D721Med (cell line): ENCODE results near the gene PRR11.

Experiments used
- DNase-seq: peaks from one replicate; pipeline ENCODE4 v3.0.0; 2011; ENCODE audit warnings: low spot score; ENCODE audit not compliant: insufficient read length
- FAIRE-seq: peaks from 2 replicates; lab custom pipeline; 2011; peaks lifted over from hg19 to GRCh38; lab: Jason Lieb, UNC
- TF ChIP-seq, protein P1 (sequence below): IDR thresholded peaks from 2 replicates; pipeline ENCODE4 v1.5.1; 2012; ENCODE audit warnings: mild to moderate bottlenecking, control low read depth; ENCODE audit not compliant: insufficient read depth; ENCODE audit errors: missing control alignments

Gene PRR11

GRCh38 chr17:59181481-59181880 lies 25.9 kb downstream of the PRR11 start:
- FAIRE-seq: no peak
- no peak for DNase-seq
- TF ChIP-seq, protein P1, sequence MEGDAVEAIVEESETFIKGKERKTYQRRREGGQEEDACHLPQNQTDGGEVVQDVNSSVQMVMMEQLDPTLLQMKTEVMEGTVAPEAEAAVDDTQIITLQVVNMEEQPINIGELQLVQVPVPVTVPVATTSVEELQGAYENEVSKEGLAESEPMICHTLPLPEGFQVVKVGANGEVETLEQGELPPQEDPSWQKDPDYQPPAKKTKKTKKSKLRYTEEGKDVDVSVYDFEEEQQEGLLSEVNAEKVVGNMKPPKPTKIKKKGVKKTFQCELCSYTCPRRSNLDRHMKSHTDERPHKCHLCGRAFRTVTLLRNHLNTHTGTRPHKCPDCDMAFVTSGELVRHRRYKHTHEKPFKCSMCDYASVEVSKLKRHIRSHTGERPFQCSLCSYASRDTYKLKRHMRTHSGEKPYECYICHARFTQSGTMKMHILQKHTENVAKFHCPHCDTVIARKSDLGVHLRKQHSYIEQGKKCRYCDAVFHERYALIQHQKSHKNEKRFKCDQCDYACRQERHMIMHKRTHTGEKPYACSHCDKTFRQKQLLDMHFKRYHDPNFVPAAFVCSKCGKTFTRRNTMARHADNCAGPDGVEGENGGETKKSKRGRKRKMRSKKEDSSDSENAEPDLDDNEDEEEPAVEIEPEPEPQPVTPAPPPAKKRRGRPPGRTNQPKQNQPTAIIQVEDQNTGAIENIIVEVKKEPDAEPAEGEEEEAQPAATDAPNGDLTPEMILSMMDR: no peak

GRCh38 chr17:59185997-59186396 lies 30.5 kb downstream of the PRR11 start:
- DNase-seq (no peak), FAIRE-seq (no peak)
- TF ChIP-seq, protein P1: no peak

- FAIRE-seq: no peak
- DNase-seq: no peak
- TF ChIP-seq, protein P1: no peak
Measured at GRCh38 chr17:59186850-59187249, 31.3 kb downstream of the PRR11 start.

- FAIRE-seq (no peak), DNase-seq (no peak)
- TF ChIP-seq, protein P1: no peak
Measured at GRCh38 chr17:59190806-59191205, 35.3 kb downstream of the PRR11 start.

DNA sequence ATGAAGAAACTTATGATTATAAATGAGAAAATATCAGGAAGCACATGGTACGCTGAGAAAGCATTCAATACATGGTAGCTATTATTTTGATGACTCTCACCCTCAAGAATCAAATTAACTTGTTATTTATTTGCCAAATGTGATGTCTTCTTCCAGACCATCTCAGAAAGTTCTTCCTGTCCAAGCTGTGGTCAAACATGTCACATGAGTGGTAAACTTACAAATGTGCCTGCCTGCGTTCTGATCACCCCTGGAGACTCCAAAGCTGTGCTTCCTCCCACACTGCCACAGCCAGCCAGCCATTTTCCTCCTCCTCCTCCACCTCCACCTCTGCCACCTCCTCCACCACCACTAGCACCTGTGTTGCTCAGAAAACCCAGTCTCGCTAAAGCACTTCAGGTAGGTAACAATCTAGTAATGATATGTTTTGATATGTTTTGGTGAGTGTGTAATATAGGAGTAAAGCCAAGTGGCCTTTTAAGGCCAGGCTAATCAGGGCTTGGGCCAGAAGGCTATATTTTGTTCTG lies 37.9 kb downstream of the PRR11 start:
- no peak for FAIRE-seq
- TF ChIP-seq, protein P1: no peak
- DNase-seq: no peak

- DNase-seq (no peak), FAIRE-seq (no peak)
- TF ChIP-seq, protein P1: no peak
Measured at GRCh38 chr17:59199398-59199797, 43.9 kb downstream of the PRR11 start.

GRCh38 chr17:59202320-59202719 lies 46.8 kb downstream of the PRR11 start:
- no peak for FAIRE-seq
- DNase-seq: no peak
- TF ChIP-seq, protein P1: no peak
